ENCODE measurements around the gene HOXA6. TPM values are rescaled to one million over a fixed set of nuclear protein-coding genes. Genes with fewer than 3 reads are reported as not detected.

The HOXA6 gene
- total RNA-seq, 2 donors from 2014 or later = 10.9 to 29.6 TPM

DNA sequence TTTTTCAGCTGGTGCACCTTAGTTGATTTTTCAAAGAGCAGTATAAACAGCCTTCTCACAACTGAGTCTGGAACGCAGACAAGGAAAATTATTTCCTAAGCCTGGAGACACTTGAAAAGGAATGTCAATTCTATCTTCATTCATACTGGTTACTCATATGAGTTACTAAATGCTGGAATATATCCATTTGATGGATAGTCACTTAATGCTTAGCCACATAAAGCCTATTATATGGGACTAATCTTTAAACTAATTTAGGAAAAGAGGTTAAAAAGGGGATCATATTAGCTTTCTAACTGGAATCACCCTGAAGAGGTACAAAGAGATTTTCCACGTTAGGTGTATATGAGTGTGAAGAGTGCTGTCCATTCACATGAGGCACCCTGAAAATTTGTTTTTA is 15.4 kb downstream of the HOXA6 start:
- H3K4me3 ChIP-seq = no peak overlapping the region
- H3K36me3 ChIP-seq = no peaks in the 10 kb centered on the region
- H3K4me1 ChIP-seq = peaks cover 9% of the 10 kb centered on the region
- H3K27ac ChIP-seq = no peak overlapping the region
- no peak for DNase-seq
- no peak for TF ChIP-seq CTCF (IDR thresholded peaks at IDR 0.05)
- H3K9ac ChIP-seq (ENCODE audit: low read depth in 2 of 2, low read length in 2 of 2) = peak overlapping the region in 1 of 2 donors; percentile 3
- H3K27me3 ChIP-seq = no peaks in the 10 kb centered on the region
- H3K9me3 ChIP-seq = no peaks in the 10 kb centered on the region
- intact Hi-C loops (cut with DNase I) = no loop called here

DNA sequence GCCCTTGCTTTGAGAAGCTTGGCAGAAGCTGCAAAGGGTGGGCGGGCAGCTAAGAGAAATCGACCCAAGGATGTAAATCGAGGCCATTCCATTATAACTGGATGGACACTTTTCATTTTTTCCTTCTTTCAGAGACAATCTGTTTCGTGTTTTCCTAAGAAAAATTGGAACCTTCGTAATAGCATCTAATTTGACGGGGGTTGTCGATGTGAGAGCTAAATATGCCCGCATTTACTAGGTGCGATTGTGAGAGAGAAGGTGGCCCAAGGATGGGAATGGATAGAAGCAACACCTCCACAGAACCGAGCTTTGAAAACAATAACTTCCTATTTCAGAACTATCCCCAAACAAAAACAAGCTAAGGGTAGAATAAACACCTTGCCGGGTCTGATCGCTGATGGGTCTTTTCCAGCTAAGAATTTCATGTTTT is 16.2 kb downstream of the HOXA6 start:
- no peaks in the 10 kb centered on the region for H3K9me3 ChIP-seq
- H3K4me3 ChIP-seq = peak overlapping the region; percentile 60
- DNase-seq = no peak
- intact Hi-C loops (cut with DNase I) = no loop called here
- H3K9ac ChIP-seq (ENCODE audit: low read depth in 2 of 2, low read length in 2 of 2) = peak overlapping the region; percentile 84 to 93
- H3K4me1 ChIP-seq = peaks cover 5% of the 10 kb centered on the region
- H3K27me3 ChIP-seq = no peaks in the 10 kb centered on the region
- no peak for TF ChIP-seq CTCF (IDR thresholded peaks at IDR 0.05)
- no peaks in the 10 kb centered on the region for H3K36me3 ChIP-seq
- peak overlapping the region; percentile 81 for H3K27ac ChIP-seq

GRCh38 chr7:27130540-27131389 is 16.8 kb downstream of the HOXA6 start, which contains the start of gene HOXA4:
TSS of gene HOXA4 (minus strand) at chr7:27130757. CDS start at chr7:27130733, 24 bp downstream.
- intact Hi-C loops (cut with DNase I) = no loop called here
- no peaks in the 10 kb centered on the region for H3K36me3 ChIP-seq
- H3K4me3 ChIP-seq = peak within 1 kb of the TSS; percentile 60
- H3K4me1 ChIP-seq = peaks cover 5% of the 10 kb centered on the region
- H3K27ac ChIP-seq = peak within 1 kb of the TSS; percentile 81
- no peaks in the 10 kb centered on the region for H3K27me3 ChIP-seq
- H3K9me3 ChIP-seq = no peaks in the 10 kb centered on the region
- no peak for TF ChIP-seq CTCF (IDR thresholded peaks at IDR 0.05)
- H3K9ac ChIP-seq (ENCODE audit: low read depth in 2 of 2, low read length in 2 of 2) = peak within 1 kb of the TSS; percentile 84 to 93
- peak; percentile 96 for DNase-seq

DNA sequence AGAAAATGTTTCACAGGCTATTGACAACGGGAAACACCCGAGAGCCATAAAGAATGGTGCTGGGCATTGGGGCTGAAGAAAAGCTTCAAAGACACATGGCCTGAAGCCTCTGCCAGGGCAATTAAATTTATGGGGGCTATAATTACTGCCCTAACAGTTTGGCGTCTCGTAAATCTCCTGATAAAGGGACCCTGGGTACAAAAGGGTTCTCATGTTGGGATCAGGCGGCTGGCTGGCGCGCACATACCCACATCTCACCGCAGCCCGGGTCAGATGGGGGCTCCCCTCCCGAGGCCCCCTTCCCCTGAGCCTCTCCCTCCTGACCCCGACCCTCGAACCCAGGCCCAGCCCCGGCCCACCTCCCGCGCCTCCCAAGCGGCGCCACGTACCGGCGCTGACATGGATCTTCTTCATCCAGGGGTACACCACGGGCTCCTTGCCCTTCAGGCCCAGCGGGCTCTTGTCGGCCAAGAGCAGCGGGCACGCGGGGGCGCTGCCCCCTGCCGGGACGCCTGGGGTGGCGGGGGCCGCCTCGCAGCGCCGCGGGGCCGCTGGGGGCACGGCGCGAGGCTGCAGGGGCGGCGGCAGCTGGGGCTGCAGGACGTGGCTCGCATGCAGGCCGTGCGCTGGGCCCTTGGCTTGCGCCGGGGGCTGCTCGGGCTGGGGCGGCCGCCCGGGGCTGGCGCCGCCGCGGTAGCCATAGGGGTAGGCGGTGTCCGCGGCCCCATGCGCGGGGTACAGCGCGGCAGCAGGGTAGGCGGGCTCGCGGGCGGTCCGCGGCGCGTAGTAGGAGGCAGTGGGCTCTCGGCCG is 17.6 kb downstream of the HOXA6 start:
- intact Hi-C loops (cut with DNase I) = no loop called here
- H3K4me1 ChIP-seq = peaks cover 4% of the 10 kb centered on the region
- peak overlapping the region; percentile 81 for H3K27ac ChIP-seq
- no peak for TF ChIP-seq CTCF (IDR thresholded peaks at IDR 0.05)
- H3K9ac ChIP-seq (ENCODE audit: low read depth in 2 of 2, low read length in 2 of 2) = peak overlapping the region; percentile 76 to 93
- DNase-seq = peak; percentile 75
- no peaks in the 10 kb centered on the region for H3K9me3 ChIP-seq
- no peaks in the 10 kb centered on the region for H3K36me3 ChIP-seq
- H3K27me3 ChIP-seq = no peaks in the 10 kb centered on the region
- H3K4me3 ChIP-seq = peak overlapping the region; percentile 60

All from colonic mucosa (tissue), 4 donors.